HCT116 (cell line): ENCODE measurements around the gene SRCIN1.

ENCODE experiments used
- CBX3 ChIP-seq: IDR thresholded peaks from 2 replicates; pipeline ENCODE4 v1.6.1; 2012; ENCODE audit warnings: low read depth
- CEBPB ChIP-seq: IDR thresholded peaks from 2 replicates; pipeline ENCODE4 v1.6.1; 2012; ENCODE audit warnings: low read depth
- POLR2AphosphoS5 ChIP-seq: IDR thresholded peaks from 2 replicates; pipeline ENCODE4 v1.6.1; 2011; ENCODE audit warnings: mild to moderate bottlenecking, low read depth, low read length, moderate library complexity
- TF ChIP-seq, protein P1 (sequence below), 3 experiments: fragments of 200-600 bp in 1 of 3; sonication (generic) in 1 of 3; IDR thresholded peaks in 2 of 3; conservative IDR thresholded peaks in 1 of 3; 2 replicates each; pipeline ENCODE4 v1.5.1; 2012 to 2017; ENCODE audit warnings: low read depth in 2 of 3, low read length in 2 of 3, antibody characterized with exemption in 1 of 3, borderline replicate concordance in 1 of 3, control low read depth in 1 of 3, mild to moderate bottlenecking in 1 of 3, mixed read lengths in 1 of 3, mixed run types in 1 of 3, moderate library complexity in 1 of 3; ENCODE audit not compliant: insufficient read depth in 1 of 3

- TF ChIP-seq, protein P1, sequence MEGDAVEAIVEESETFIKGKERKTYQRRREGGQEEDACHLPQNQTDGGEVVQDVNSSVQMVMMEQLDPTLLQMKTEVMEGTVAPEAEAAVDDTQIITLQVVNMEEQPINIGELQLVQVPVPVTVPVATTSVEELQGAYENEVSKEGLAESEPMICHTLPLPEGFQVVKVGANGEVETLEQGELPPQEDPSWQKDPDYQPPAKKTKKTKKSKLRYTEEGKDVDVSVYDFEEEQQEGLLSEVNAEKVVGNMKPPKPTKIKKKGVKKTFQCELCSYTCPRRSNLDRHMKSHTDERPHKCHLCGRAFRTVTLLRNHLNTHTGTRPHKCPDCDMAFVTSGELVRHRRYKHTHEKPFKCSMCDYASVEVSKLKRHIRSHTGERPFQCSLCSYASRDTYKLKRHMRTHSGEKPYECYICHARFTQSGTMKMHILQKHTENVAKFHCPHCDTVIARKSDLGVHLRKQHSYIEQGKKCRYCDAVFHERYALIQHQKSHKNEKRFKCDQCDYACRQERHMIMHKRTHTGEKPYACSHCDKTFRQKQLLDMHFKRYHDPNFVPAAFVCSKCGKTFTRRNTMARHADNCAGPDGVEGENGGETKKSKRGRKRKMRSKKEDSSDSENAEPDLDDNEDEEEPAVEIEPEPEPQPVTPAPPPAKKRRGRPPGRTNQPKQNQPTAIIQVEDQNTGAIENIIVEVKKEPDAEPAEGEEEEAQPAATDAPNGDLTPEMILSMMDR (IDR thresholded peaks at IDR 0.05 in 2 of 3, conservative IDR thresholded peaks at IDR 0.05 in 1 of 3; ENCODE audit: borderline replicate concordance in 1 of 3, insufficient read depth in 1 of 3, low read depth in 2 of 3, low read length in 2 of 3): no peak
- TF ChIP-seq CEBPB (no peak), CBX3 (no peak), POLR2AphosphoS5 (no peak)
These were observed 40.9 kb downstream of the SRCIN1 start for GRCh38 chr17:38564869-38565268.
